ENCODE measurements around the gene SLC25A43. TPM values are rescaled to one million over a fixed set of nuclear protein-coding genes. Genes with fewer than 3 reads are reported as not detected.

Gene SLC25A43
- total RNA-seq, 2 experiments from 2014 or later: 13.7 to 15.6 TPM

DNA sequence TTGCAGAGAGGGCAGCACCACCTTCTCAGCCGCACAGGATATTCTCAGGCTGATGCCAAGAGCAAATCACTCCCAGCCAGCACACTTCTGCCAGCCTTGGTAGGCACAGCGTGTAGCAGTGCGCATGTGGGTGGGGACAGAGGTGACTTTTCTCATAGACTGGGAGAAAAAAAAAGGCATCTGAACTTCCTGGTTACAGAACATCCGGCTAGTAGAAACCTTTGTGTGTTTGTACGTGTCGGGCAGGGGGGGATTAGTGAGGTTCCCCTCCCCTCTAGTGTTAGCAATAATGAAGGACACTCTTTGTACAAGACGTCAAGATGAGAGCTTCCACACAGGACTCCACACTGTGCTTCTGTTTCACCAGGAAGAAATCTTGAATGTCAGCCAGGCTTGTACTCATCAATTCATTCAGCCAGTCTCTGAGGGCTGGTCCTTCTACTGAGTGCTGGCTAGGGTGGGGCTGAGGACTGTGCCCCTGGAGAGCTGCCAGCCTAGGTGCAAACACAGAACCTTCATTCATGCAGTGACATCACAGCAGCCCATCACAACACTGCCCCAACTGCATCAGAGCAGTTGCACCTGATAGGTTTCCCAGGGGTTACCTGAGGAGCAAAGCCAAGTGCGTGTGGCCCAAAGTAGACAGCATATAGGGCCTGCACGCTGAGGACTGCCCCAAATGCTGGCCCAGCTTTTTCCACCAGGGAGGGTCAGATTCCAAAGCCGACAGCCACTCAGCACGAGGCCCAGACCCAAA, 103.8 kb downstream of the SLC25A43 start:
- CTCF ChIA-PET (ENCODE audit: unreplicated experiment): no interaction called here
- Histone ChIP-seq H3K9me3 (ENCODE audit: low read length) (no peaks in the 10 kb centered on the region), H3K79me2 (ENCODE audit: insufficient read depth, low read depth, low read length) (no peaks in the 10 kb centered on the region), H3K4me2 (ENCODE audit: low read length) (no peak overlapping the region), H3K36me3 (ENCODE audit: insufficient read depth, low read length) (no peaks in the 10 kb centered on the region), H3K9me2 (ENCODE audit: insufficient read depth, low read length) (no peaks in the 10 kb centered on the region), H2AFZ (ENCODE audit: low read length) (no peak overlapping the region), H3K4me3 (ENCODE audit: low read depth, low read length, poor library complexity, severe bottlenecking) (no peak overlapping the region), H3K27ac (ENCODE audit: low read depth, low read length, poor library complexity, severe bottlenecking) (no peak overlapping the region), H4K20me1 (ENCODE audit: insufficient read depth, low read length) (no peaks in the 10 kb centered on the region), H3K4me1 (ENCODE audit: insufficient read depth, low read length, poor library complexity, severe bottlenecking) (no peaks in the 10 kb centered on the region)
- no TSS peak for BruUV-seq (replicated peaks)
- no peak for DNase-seq (ENCODE audit: low spot score)
- TF ChIP-seq EZH2phosphoT487 (IDR thresholded peaks at IDR 0.05; ENCODE audit: borderline replicate concordance, low read depth, low read length): no peak
- TF ChIP-seq, protein P1, sequence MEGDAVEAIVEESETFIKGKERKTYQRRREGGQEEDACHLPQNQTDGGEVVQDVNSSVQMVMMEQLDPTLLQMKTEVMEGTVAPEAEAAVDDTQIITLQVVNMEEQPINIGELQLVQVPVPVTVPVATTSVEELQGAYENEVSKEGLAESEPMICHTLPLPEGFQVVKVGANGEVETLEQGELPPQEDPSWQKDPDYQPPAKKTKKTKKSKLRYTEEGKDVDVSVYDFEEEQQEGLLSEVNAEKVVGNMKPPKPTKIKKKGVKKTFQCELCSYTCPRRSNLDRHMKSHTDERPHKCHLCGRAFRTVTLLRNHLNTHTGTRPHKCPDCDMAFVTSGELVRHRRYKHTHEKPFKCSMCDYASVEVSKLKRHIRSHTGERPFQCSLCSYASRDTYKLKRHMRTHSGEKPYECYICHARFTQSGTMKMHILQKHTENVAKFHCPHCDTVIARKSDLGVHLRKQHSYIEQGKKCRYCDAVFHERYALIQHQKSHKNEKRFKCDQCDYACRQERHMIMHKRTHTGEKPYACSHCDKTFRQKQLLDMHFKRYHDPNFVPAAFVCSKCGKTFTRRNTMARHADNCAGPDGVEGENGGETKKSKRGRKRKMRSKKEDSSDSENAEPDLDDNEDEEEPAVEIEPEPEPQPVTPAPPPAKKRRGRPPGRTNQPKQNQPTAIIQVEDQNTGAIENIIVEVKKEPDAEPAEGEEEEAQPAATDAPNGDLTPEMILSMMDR (conservative IDR thresholded peaks at IDR 0.05; ENCODE audit: low read length): no peak
- POLR2A ChIA-PET: no interaction called here
- intact Hi-C loops (cut with micrococcal nuclease; ENCODE audit: unreplicated experiment): no loop called here

DNA sequence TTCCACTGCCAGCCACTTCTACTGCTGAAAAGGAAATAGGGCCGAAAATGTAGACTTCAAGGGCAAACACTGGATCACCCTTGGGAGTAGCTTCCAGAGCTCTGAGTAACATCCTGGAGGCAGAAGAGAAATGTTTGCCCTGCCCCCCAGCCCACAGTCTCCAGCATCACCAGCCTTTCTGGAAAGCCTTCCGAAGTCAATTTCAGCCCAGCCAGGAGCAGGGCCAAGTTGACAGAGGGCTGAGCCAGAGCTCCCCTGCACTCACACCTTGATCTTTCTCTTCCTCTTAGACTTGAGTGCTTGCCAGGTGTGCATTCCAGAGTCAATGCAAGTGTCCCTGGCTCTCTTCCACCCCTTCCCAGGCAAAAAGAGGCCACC, 104.3 kb downstream of the SLC25A43 start:
- ChIA-PET POLR2A (no interaction called here), CTCF (ENCODE audit: unreplicated experiment) (no interaction called here)
- H3K9me3 ChIP-seq (ENCODE audit: low read length): no peaks in the 10 kb centered on the region
- no peak overlapping the region for H3K4me3 ChIP-seq (ENCODE audit: low read depth, low read length, poor library complexity, severe bottlenecking)
- no peaks in the 10 kb centered on the region for H3K36me3 ChIP-seq (ENCODE audit: insufficient read depth, low read length)
- no peaks in the 10 kb centered on the region for H3K4me1 ChIP-seq (ENCODE audit: insufficient read depth, low read length, poor library complexity, severe bottlenecking)
- H3K27ac ChIP-seq (ENCODE audit: low read depth, low read length, poor library complexity, severe bottlenecking): no peak overlapping the region
- no peak for DNase-seq (ENCODE audit: low spot score)
- no peaks in the 10 kb centered on the region for H3K79me2 ChIP-seq (ENCODE audit: insufficient read depth, low read depth, low read length)
- intact Hi-C loops (cut with micrococcal nuclease; ENCODE audit: unreplicated experiment): no loop called here
- H4K20me1 ChIP-seq (ENCODE audit: insufficient read depth, low read length): no peaks in the 10 kb centered on the region
- no peak overlapping the region for H2AFZ ChIP-seq (ENCODE audit: low read length)
- no peak overlapping the region for H3K4me2 ChIP-seq (ENCODE audit: low read length)
- H3K9me2 ChIP-seq (ENCODE audit: insufficient read depth, low read length): no peaks in the 10 kb centered on the region
- BruUV-seq (replicated peaks): no TSS peak
- no peak for TF ChIP-seq EZH2phosphoT487 (IDR thresholded peaks at IDR 0.05; ENCODE audit: borderline replicate concordance, low read depth, low read length)
- TF ChIP-seq, protein P1 (conservative IDR thresholded peaks at IDR 0.05; ENCODE audit: low read length): no peak

Small RNA genes within 50 kb of the gene (small RNA-seq; reads per million reads assigned to genes)
- gene RNU1-67P (0.89 reads per million, percentile 41 among the genes with 10 or more reads in this experiment), gene RNY3P16 (not detected)

Other genes starting within 250 kb of the SLC25A43 start
- 23.9 and 24.6 TPM in 2 replicates for gene PGRMC1, start 163.1 kb upstream of the SLC25A43 start, total RNA-seq (2014; rRNA removed; shearing (Covaris generic))
- 22.9 and 23.4 TPM in 2 replicates for gene PGRMC1, start 163.1 kb upstream of the SLC25A43 start, total RNA-seq (2022)
- 203 and 231 TPM in 2 replicates for gene SLC25A5, start 69.1 kb downstream of the SLC25A43 start, total RNA-seq (2014; rRNA removed; shearing (Covaris generic))
- gene SLC25A5, start 69.1 kb downstream of the SLC25A43 start, total RNA-seq (2022): 525 and 531 TPM in 2 replicates
- gene STEEP1, start 166.1 kb downstream of the SLC25A43 start, total RNA-seq (2014; rRNA removed; shearing (Covaris generic)): 37.2 and 50.7 TPM in 2 replicates
- gene STEEP1, start 166.1 kb downstream of the SLC25A43 start, total RNA-seq (2022): 26.7 and 28.1 TPM in 2 replicates
- gene UBE2A, start 175.2 kb downstream of the SLC25A43 start, total RNA-seq (2014; rRNA removed; shearing (Covaris generic)): 21.8 and 30.0 TPM in 2 replicates
- gene UBE2A, start 175.2 kb downstream of the SLC25A43 start, total RNA-seq (2022): 56.0 and 59.9 TPM in 2 replicates
- gene NKRF, start 207.1 kb downstream of the SLC25A43 start, total RNA-seq (2014; rRNA removed; shearing (Covaris generic)): 10.7 and 11.9 TPM in 2 replicates
- gene NKRF, start 207.1 kb downstream of the SLC25A43 start, total RNA-seq (2022): 19.3 and 20.7 TPM in 2 replicates

Data from OCI-LY7 (cell line).